ENCODE data around the gene LILRB3.
"Not testable (repeated sequence)": the region's sequence is repeated elsewhere in the genome, so short reads cannot be mapped to it uniquely, and the experiment has no call there.

DNA sequence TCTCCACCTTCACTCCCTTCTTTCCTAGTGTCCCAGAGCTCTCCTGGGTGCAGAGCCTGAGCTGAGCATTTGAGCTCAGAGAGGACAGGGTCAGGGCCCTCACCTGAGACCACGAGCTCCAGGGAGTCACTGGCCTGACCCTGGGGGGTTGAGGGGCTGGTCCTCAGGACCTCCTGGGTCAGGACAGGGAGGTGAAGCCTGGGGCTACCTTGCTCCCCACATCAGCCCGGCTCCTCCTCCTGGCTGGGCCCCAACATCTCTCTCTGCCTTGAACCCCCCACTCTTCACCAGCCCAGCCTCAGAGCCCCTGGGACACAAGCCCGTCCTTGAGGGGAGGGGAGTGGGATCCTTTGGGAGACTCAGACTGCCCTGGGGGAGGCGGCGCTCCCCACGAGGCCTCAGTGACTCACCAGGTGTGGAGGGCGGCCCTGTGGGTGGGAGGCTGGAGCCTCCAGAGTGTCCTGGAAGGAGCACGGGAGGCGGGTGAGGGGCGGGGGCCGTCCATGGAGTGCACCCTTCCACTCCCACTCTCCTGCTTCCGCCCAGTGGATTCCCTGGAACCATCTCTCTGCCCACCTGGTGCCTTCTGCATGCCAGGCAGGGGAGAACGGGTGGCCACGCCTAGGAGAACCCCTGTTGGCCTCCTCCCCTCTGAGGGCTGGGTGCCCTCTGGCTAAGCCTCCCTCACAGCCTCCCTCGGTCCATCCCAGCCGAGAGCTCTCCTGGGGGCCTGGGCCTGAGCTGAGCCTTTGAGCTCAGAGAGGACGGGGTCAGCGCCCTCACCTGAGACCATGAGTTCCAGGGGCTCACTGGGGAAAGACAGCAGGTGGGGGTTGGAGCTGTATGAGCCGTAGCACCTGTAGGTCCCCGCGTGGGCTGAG lies 16.9 kb upstream of the LILRB3 start:
- TF ChIP-seq, protein P1, sequence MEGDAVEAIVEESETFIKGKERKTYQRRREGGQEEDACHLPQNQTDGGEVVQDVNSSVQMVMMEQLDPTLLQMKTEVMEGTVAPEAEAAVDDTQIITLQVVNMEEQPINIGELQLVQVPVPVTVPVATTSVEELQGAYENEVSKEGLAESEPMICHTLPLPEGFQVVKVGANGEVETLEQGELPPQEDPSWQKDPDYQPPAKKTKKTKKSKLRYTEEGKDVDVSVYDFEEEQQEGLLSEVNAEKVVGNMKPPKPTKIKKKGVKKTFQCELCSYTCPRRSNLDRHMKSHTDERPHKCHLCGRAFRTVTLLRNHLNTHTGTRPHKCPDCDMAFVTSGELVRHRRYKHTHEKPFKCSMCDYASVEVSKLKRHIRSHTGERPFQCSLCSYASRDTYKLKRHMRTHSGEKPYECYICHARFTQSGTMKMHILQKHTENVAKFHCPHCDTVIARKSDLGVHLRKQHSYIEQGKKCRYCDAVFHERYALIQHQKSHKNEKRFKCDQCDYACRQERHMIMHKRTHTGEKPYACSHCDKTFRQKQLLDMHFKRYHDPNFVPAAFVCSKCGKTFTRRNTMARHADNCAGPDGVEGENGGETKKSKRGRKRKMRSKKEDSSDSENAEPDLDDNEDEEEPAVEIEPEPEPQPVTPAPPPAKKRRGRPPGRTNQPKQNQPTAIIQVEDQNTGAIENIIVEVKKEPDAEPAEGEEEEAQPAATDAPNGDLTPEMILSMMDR (IDR thresholded peaks at IDR 0.05) = not testable (repeated sequence)
- not testable (repeated sequence) for TF ChIP-seq POLR2A (IDR thresholded peaks at IDR 0.05)
